Panc1 (cell line): ENCODE results near the gene MS4A7. TPM values are rescaled to one million over a fixed set of nuclear protein-coding genes. Genes with fewer than 3 reads are reported as not detected.

ENCODE experiments used
- ATAC-seq: fragments of 200-7000 bp; cut with Tn5 transposase; 2 replicates; pipeline ENCODE4 v1.9.1; 2020; ENCODE audit warnings: mild to moderate bottlenecking, moderate library complexity
- BruUV-seq: library from RNA; stranded (reverse); fragments of 400-500 nt; replicated peaks from 2 replicates; lab custom pipeline; 2021; lab: Mats Ljungman, UMichigan
- CTCF ChIA-PET: fragments of 300-600 bp; sonication (Branson Sonifier 250); formaldehyde crosslinking; loops from one replicate; lab custom pipeline; 2022; ENCODE audit warnings: antibody characterized with exemption; lab: Charles Lee
- POLR2A ChIA-PET: fragments of 300-600 bp; sonication (Branson Sonifier 250); formaldehyde crosslinking; loops from one replicate; lab custom pipeline; 2022; ENCODE audit warnings: antibody characterized with exemption; lab: Charles Lee
- DNase-seq: peaks from one replicate; pipeline ENCODE4 v3.0.0-alpha.2; 2010; ENCODE audit warnings: low read depth, low spot score
- H3K27ac ChIP-seq: 2 replicates; pipeline ENCODE4 v1.5.1; 2011; ENCODE audit warnings: mild to moderate bottlenecking, low read length, inconsistent platforms
- H3K27me3 ChIP-seq: fragments of 200-500 bp; sonication (Bioruptor generic); 2 replicates; pipeline ENCODE4 v1.6.0; 2014; ENCODE audit warnings: low read length, inconsistent platforms; ENCODE audit not compliant: control insufficient read depth, insufficient read depth
- H3K36me3 ChIP-seq: fragments of 200-500 bp; sonication (Bioruptor generic); 2 replicates; pipeline ENCODE4 v1.5.1; 2014; ENCODE audit warnings: inconsistent platforms, mild to moderate bottlenecking, low read length, moderate library complexity; ENCODE audit not compliant: control insufficient read depth, insufficient read depth
- H3K4me1 ChIP-seq: 2 replicates; pipeline ENCODE4 v1.5.1; 2011; ENCODE audit warnings: inconsistent platforms, mild to moderate bottlenecking, low read length, moderate library complexity; ENCODE audit not compliant: control insufficient read depth, insufficient read depth
- H3K4me3 ChIP-seq, 2 experiments: 2 replicates each; pipeline ENCODE4 v1.5.1; 2011 to 2012; ENCODE audit warnings: low read depth in 2 of 2, low read length in 2 of 2, mild to moderate bottlenecking in 2 of 2, inconsistent platforms in 1 of 2, moderate library complexity in 1 of 2
- H3K9me3 ChIP-seq: fragments of 200-500 bp; sonication (Bioruptor generic); 2 replicates; pipeline ENCODE4 v1.5.1; 2014; ENCODE audit warnings: low read depth, mild to moderate bottlenecking, inconsistent platforms, low read length, moderate library complexity; ENCODE audit not compliant: control insufficient read depth, insufficient read depth
- POLR2AphosphoS5 ChIP-seq: IDR thresholded peaks from 2 replicates; pipeline ENCODE4 v1.6.1; 2012; ENCODE audit warnings: mild to moderate bottlenecking, low read depth, low read length, moderate library complexity
- SIN3A ChIP-seq: IDR thresholded peaks from 2 replicates; pipeline ENCODE4 v1.6.1; 2012; ENCODE audit warnings: low read depth, mild to moderate bottlenecking, low read length, moderate library complexity, borderline replicate concordance; ENCODE audit not compliant: insufficient read depth
- TCF7L2 ChIP-seq: IDR thresholded peaks from 2 replicates; pipeline ENCODE4 v1.6.1; 2011; ENCODE audit warnings: mild to moderate bottlenecking, low read depth, low read length, inconsistent platforms
- in situ Hi-C: cut with HindIII; loops from 2 replicates; pipeline ENCODE4 v1.10.0; 2016; ENCODE audit warnings: low sequenced_read_pairs, low pct_unique_long_range_greater_than_20kb
- intact Hi-C: fragments of 100-400 bp; cut with micrococcal nuclease; formaldehyde crosslinking; loops from one replicate; pipeline ENCODE4 v1.10.0; 2022; ENCODE audit not compliant: unreplicated experiment
- total RNA-seq: library from RNA; stranded (reverse); gene quantifications from one replicate; pipeline ENCODE4 v1.2.1, GENCODE V29; 2021; ENCODE audit not compliant: unreplicated experiment
- TF ChIP-seq, protein P1 (sequence below): fragments of 450-650 bp; IDR thresholded peaks from 2 replicates; pipeline ENCODE4 v1.5.1; 2017; ENCODE audit warnings: mild to moderate bottlenecking
- TF ChIP-seq, protein P2 (sequence below), 2 experiments: IDR thresholded peaks; 2 replicates each; pipeline ENCODE4 v1.6.1; 2011 to 2012; ENCODE audit warnings: low read depth in 2 of 2, control low read depth in 1 of 2, low read length in 1 of 2, mild to moderate bottlenecking in 1 of 2, moderate library complexity in 1 of 2; ENCODE audit not compliant: insufficient read depth in 1 of 2

Gene MS4A7
- total RNA-seq, 1 experiment from 2014 or later, result 0.23 TPM

DNA sequence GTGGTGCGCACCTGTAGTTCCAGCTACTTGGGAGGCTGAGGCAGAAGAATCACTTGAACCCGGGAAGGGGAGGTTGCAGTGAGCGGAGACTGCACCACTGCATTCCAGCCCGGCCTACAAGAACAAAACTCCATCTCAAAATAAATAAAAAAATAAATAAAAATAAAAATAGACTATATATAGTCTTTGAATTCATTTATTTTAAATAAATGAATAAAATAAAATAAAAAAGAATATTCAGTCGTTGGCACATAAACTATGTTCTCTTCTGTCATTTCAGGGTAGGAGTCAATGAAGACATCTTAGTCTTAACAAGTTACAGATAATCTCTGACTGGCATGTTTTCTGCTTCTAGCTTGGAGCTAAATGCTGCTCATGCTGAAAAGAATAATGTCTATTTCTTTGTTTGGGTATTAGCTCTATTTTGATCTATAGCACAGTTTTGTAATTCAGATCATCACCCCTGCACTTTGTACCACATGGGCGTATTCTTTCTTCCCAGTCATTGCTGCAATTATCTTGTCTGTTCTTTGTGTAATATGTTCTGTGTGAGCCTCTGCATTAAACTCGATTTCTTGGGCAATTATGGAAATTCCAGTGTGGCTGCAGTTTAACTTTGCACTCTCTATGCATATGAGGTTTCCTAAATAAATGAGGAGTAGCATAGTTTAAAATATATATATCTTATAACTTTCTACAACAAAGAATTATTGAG lies 16.5 kb downstream of the MS4A7 start:
- no peak for TF ChIP-seq POLR2AphosphoS5
- TF ChIP-seq TCF7L2, result no peak
- TF ChIP-seq, protein P1, sequence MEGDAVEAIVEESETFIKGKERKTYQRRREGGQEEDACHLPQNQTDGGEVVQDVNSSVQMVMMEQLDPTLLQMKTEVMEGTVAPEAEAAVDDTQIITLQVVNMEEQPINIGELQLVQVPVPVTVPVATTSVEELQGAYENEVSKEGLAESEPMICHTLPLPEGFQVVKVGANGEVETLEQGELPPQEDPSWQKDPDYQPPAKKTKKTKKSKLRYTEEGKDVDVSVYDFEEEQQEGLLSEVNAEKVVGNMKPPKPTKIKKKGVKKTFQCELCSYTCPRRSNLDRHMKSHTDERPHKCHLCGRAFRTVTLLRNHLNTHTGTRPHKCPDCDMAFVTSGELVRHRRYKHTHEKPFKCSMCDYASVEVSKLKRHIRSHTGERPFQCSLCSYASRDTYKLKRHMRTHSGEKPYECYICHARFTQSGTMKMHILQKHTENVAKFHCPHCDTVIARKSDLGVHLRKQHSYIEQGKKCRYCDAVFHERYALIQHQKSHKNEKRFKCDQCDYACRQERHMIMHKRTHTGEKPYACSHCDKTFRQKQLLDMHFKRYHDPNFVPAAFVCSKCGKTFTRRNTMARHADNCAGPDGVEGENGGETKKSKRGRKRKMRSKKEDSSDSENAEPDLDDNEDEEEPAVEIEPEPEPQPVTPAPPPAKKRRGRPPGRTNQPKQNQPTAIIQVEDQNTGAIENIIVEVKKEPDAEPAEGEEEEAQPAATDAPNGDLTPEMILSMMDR, result no peak
- TF ChIP-seq, protein P2, sequence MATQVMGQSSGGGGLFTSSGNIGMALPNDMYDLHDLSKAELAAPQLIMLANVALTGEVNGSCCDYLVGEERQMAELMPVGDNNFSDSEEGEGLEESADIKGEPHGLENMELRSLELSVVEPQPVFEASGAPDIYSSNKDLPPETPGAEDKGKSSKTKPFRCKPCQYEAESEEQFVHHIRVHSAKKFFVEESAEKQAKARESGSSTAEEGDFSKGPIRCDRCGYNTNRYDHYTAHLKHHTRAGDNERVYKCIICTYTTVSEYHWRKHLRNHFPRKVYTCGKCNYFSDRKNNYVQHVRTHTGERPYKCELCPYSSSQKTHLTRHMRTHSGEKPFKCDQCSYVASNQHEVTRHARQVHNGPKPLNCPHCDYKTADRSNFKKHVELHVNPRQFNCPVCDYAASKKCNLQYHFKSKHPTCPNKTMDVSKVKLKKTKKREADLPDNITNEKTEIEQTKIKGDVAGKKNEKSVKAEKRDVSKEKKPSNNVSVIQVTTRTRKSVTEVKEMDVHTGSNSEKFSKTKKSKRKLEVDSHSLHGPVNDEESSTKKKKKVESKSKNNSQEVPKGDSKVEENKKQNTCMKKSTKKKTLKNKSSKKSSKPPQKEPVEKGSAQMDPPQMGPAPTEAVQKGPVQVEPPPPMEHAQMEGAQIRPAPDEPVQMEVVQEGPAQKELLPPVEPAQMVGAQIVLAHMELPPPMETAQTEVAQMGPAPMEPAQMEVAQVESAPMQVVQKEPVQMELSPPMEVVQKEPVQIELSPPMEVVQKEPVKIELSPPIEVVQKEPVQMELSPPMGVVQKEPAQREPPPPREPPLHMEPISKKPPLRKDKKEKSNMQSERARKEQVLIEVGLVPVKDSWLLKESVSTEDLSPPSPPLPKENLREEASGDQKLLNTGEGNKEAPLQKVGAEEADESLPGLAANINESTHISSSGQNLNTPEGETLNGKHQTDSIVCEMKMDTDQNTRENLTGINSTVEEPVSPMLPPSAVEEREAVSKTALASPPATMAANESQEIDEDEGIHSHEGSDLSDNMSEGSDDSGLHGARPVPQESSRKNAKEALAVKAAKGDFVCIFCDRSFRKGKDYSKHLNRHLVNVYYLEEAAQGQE (IDR thresholded peaks at IDR 0.05; ENCODE audit: insufficient read depth in 1 of 2, low read depth in 2 of 2, low read length in 1 of 2), result no peak
- TF ChIP-seq SIN3A, result no peak
- in situ Hi-C loops (no loop called here), intact Hi-C loops (no loop called here)
- ATAC-seq (no peak), DNase-seq (no peak)
- Histone ChIP-seq H3K27me3 (no peaks in the 10 kb centered on the region), H3K4me1 (no peaks in the 10 kb centered on the region), H3K4me3 (no peak overlapping the region), H3K36me3 (no peaks in the 10 kb centered on the region), H3K27ac (no peak overlapping the region), H3K9me3 (no peaks in the 10 kb centered on the region)
- ChIA-PET CTCF (no interaction called here), POLR2A (no interaction called here)
- no TSS peak for BruUV-seq

- Histone ChIP-seq H3K27me3 (no peaks in the 10 kb centered on the region), H3K9me3 (no peaks in the 10 kb centered on the region), H3K27ac (no peak within 1 kb of the TSS), H3K4me1 (no peaks in the 10 kb centered on the region), H3K4me3 (no peak within 1 kb of the TSS), H3K36me3 (no peaks in the 10 kb centered on the region)
- ChIA-PET CTCF (no interaction called here), POLR2A (no interaction called here)
- intact Hi-C loops (no loop called here), in situ Hi-C loops (no loop called here)
- BruUV-seq, result no TSS peak
- TF ChIP-seq, protein P1, result no peak
- TF ChIP-seq, protein P2 (IDR thresholded peaks at IDR 0.05; ENCODE audit: insufficient read depth in 1 of 2, low read depth in 2 of 2, low read length in 1 of 2), result no peak
- TF ChIP-seq SIN3A, result no peak
- TF ChIP-seq POLR2AphosphoS5, result no peak
- DNase-seq (no peak), ATAC-seq (no peak)
Observed at GRCh38 chr11:60396382-60396781, 18.1 kb downstream of the MS4A7 start, which contains the start of gene MS4A14. TSS of gene MS4A14 (plus strand) at chr11:60396459. CDS start at chr11:60396579, 120 bp downstream.
